ENCODE measurements around the gene DPYSL5.

DNA sequence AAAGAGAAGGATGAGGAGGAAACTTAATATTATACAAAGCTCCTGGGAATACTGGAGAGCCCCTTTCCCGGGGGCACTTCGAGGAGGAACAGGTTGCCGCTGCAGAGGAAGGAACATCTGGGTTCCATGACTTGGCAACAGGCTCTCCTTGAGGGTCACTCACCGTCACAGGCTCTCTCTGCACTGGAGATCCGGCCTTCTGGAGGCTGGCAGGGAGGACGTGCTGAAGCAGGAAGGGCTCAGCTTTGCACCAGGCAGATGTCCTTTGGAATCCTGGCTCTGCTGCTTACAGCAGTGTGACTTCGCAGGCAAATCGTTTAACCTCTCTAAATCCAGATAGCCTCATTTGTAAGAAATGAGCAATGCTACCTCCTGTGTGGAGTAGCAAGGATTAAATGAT lies 2.9 kb upstream of the DPYSL5 start:
- TF ChIP-seq, protein P1, sequence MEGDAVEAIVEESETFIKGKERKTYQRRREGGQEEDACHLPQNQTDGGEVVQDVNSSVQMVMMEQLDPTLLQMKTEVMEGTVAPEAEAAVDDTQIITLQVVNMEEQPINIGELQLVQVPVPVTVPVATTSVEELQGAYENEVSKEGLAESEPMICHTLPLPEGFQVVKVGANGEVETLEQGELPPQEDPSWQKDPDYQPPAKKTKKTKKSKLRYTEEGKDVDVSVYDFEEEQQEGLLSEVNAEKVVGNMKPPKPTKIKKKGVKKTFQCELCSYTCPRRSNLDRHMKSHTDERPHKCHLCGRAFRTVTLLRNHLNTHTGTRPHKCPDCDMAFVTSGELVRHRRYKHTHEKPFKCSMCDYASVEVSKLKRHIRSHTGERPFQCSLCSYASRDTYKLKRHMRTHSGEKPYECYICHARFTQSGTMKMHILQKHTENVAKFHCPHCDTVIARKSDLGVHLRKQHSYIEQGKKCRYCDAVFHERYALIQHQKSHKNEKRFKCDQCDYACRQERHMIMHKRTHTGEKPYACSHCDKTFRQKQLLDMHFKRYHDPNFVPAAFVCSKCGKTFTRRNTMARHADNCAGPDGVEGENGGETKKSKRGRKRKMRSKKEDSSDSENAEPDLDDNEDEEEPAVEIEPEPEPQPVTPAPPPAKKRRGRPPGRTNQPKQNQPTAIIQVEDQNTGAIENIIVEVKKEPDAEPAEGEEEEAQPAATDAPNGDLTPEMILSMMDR (IDR thresholded peaks at IDR 0.05), result no peak
- no peak for TF ChIP-seq EP300 (IDR thresholded peaks at IDR 0.05)
